Fibroblast of mammary gland (primary cell): Measurements from ENCODE around the gene INHBA.

Experiments used
- DNase-seq: peaks from one replicate; pipeline ENCODE4 v3.0.0-alpha.2; 2010; ENCODE audit warnings: low read depth
- H3K4me3 ChIP-seq: 2 replicates; pipeline ENCODE4 v1.5.1; 2011; ENCODE audit warnings: low read depth, mild to moderate bottlenecking, low read length, moderate library complexity; ENCODE audit not compliant: control insufficient read depth
- TF ChIP-seq, protein P1 (sequence below): conservative IDR thresholded peaks from 2 replicates; pipeline ENCODE4 v1.5.1; 2011; ENCODE audit warnings: low read depth, low read length, inconsistent platforms; ENCODE audit not compliant: control insufficient read depth, insufficient read depth

Gene INHBA

DNA sequence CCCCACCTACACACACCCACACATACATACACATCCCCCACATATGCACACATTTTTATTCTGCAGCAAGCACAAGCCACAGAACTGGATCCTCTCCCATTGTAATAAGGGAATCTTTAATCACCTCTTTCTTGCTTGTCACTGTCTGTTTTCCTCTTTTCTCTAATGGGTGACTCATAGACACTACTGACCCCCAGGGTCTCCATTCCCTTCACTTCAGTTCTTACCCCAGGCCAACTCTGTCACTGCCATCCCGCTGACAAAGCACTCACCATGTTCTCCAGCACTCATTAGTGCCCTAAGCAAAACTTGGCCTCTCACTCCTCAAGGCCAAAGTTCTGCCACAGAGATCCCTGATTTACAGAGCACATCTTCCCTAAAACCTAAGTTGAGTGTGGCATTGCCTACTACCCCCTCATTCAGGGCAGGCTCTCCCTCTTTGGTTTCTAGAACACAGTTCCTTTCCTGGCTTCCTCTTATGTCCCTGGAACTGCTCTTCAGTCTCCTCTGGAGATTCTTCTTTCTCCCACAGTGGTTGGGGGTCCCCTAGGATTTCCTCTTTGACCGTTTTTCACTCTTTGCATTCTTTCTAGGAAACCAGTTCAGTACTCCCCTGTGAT, 39.6 kb upstream of the INHBA start:
- DNase-seq, result no peak
- no peak overlapping the region for H3K4me3 ChIP-seq
- TF ChIP-seq, protein P1, sequence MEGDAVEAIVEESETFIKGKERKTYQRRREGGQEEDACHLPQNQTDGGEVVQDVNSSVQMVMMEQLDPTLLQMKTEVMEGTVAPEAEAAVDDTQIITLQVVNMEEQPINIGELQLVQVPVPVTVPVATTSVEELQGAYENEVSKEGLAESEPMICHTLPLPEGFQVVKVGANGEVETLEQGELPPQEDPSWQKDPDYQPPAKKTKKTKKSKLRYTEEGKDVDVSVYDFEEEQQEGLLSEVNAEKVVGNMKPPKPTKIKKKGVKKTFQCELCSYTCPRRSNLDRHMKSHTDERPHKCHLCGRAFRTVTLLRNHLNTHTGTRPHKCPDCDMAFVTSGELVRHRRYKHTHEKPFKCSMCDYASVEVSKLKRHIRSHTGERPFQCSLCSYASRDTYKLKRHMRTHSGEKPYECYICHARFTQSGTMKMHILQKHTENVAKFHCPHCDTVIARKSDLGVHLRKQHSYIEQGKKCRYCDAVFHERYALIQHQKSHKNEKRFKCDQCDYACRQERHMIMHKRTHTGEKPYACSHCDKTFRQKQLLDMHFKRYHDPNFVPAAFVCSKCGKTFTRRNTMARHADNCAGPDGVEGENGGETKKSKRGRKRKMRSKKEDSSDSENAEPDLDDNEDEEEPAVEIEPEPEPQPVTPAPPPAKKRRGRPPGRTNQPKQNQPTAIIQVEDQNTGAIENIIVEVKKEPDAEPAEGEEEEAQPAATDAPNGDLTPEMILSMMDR, result no peak

DNA sequence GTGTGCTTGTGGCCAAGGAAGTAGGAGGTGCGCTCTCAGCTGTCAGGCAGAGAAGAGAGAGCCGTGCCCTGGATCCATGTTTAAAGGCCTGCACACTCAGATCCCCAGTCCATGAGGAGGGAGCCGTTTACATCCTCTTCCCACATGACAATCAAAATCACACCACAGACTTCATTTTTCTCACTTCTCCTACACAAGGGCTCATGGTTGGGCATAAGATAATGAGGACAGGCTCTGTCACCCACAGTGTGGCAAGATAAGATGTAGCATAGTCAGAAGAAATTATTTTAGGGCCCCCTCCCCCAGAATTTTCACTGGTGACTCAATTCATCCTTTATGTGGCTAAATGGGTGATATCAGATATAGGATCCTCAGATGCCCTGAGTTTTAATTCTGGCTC, 35.9 kb upstream of the INHBA start:
- no peak overlapping the region for H3K4me3 ChIP-seq
- no peak for DNase-seq
- TF ChIP-seq, protein P1, result no peak

DNA sequence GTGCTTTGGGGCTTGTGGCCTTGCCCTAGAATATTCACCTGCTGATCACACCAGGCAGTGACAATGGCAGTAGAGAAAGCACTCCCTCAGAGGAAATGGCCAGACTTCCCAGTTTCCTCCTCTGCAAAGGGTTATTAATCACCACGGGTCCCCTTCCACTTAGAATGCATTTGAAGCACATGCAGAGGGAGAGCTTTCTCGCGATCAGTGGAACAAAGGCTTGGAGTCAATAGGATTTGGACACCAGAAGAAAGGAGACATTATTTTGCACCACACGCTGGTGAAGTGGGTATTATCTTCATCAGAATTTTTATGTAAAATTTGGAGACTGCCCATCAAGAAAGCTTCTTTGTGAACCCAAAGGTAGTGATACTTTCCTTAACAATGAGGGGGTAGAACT, 35.4 kb upstream of the INHBA start:
- no peak for DNase-seq
- TF ChIP-seq, protein P1, result no peak
- H3K4me3 ChIP-seq, result no peak overlapping the region

DNA sequence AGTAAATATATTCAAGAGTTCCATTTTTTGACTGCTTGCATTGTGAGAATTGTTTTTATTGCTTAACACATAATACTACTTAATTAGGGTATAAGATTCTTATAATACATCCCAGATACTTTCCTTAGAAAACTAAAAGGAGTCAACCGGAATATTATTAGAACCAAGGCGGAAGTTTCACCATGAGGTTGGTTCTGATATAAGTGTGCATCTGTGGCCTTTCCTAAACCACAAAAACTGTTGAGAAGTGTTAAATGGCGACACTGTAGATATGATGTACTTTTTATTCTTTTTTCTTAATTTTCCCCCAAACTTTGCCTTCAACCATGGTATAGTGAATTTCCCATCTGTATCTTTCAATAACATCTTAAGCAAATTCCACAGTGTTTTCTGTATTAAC, 32.3 kb upstream of the INHBA start:
- TF ChIP-seq, protein P1, result no peak
- H3K4me3 ChIP-seq, result no peak overlapping the region
- DNase-seq, result no peak

DNA sequence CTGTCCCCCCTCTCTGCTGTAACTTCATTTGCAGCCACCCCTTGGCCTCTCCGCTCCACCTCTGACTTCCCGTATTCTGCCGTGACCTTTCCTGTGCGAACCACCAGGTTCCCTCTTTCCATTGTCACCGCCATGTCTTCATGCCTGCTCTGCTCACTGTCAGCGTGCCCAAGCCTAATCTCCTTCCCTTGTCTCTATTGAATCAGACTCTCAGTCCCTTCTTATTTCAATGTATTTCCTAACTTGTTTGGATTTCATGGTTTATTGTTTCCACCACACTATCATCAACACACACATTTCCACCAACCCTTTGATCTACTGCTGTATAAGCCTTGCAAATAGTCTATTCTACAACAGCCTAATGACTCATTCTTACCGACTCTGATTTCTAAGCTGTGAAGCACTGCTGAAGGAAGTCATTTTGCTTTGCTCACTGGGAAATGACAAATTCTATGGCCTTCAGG, 30.0 kb upstream of the INHBA start:
- TF ChIP-seq, protein P1, result no peak
- H3K4me3 ChIP-seq, result no peak overlapping the region
- DNase-seq, result no peak

DNA sequence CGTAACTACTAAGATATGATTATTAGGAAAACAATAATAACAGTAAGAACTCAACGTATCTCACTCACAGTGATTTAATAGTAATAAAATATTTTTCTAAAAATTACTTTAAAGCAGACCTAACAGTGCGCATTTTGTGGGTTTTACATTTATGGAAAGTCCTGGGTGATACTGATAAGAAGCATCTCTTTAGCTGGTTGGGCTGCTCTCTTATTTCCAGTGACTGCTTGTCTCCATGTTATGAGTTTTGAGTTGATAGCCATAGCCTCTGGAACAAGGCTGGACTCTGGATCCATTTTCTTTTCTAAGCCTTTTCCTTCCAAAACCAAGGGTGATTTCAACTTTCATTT, 29.5 kb upstream of the INHBA start:
- TF ChIP-seq, protein P1, result no peak
- no peak overlapping the region for H3K4me3 ChIP-seq
- DNase-seq, result no peak
